ENCODE measurements around the gene FOXI2. TPM values are rescaled to one million over a fixed set of nuclear protein-coding genes. Genes with fewer than 3 reads are reported as not detected.

Gene FOXI2
- total RNA-seq, 1 experiment from 2014 or later, result not detected

DNA sequence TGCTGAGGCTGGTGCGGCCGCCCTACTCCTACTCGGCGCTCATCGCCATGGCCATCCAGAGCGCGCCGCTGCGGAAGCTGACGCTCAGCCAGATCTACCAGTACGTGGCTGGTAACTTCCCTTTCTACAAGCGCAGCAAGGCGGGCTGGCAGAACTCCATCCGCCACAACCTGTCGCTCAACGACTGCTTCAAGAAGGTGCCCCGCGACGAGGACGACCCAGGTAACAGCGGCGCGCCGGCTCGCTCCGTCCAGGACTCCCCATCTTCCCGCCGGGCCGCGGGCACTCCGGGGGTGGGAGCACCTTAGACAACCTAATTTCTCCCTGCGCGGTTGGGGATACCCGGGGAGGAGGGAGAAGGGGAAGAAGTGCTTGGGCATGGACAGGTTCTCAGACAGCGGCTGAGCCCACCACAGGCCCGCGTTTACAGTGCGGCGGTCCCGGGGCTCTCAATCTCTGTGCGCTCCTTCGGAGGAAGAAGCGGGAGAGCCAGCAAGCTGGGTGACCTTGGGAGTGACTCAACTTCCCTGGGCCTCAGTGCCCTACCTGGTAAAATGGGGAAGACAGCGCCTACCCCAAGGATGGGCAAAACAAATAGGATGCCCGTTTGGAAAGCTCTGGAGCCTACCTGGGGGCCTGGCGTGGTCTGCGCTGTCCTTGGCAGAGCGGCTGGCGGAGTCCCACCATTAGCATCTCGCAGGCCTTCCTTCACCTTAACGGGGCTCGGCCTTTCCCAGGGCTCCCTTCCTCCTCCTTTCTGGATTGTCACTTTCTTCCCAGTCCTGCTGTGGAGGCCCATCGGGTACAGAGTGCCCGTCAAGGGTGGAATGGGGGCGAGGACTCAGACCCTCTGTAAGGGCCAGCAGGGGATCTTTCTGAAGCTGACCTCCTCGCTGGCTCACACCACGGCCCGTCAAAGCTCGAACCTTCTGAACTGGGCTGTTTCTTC lies 852 bp downstream of the FOXI2 start:
- no peak overlapping the region for H3K4me3 ChIP-seq (ENCODE audit: low read length)
- no peaks in the 10 kb centered on the region for H3K9me2 ChIP-seq (replicated peaks; ENCODE audit: insufficient read depth, low read length)
- no peaks in the 10 kb centered on the region for H3K36me3 ChIP-seq (ENCODE audit: insufficient read depth, low read length)
- no peak for DNase-seq
- H4K20me1 ChIP-seq (ENCODE audit: insufficient read depth, low read depth, low read length), result no peaks in the 10 kb centered on the region
- H3K27me3 ChIP-seq (ENCODE audit: low read length), result no peaks in the 10 kb centered on the region
- no peak overlapping the region for H2AFZ ChIP-seq (ENCODE audit: low read length)
- no peaks in the 10 kb centered on the region; the same call in 1 of the 2 replicates for H3K9me3 ChIP-seq (ENCODE audit: low read length)
- H3K4me2 ChIP-seq (ENCODE audit: low read depth, low read length, poor library complexity, severe bottlenecking), result no peak overlapping the region
- H3K4me1 ChIP-seq (ENCODE audit: low read length), result no peaks in the 10 kb centered on the region
- no peak overlapping the region for H3K9ac ChIP-seq (ENCODE audit: low read length)
- H3K27ac ChIP-seq (ENCODE audit: low read length), result no peak overlapping the region
- no peaks in the 10 kb centered on the region for H3K79me2 ChIP-seq (ENCODE audit: low read length)

DNA sequence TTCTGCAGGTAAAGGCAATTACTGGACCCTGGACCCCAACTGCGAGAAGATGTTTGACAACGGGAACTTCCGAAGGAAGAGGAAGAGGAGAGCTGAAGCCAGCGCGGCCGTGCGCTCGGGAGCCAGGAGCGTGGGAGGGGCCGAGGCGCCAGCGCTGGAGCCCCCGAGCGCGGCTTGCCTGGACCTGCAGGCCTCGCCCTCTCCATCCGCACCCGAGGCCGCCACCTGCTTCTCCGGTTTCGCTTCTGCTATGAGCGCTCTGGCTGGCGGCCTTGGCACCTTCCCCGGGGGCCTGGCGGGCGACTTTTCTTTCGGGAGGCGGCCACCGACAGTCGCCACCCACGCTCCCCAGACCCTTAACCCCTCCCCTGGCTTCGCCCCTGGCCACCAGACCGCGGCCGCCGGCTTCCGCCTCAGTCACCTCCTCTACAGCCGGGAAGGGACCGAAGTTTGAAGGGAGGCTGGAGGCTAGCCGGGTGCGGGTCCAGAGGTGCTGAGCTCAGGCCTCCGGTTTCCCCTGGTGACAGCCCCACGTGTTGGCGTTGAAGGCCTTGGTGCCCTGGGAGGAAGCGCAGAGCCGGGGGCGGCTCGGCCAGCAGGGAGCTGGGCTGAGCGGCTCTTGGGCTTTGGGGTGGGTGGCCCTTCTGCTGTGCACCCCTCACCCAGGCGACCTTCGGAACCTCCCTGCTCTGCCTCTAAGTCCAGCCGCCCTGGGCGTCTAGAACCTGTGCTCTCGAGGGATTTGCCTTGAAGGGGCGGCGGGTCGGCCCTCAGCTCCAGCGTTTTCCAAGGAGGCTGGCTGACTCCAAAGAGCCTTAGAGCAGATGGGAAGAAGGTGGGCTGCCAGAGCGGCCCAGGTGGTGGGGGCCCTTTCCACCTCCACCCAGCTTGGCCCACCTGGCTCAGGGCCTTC lies 1.8 kb downstream of the FOXI2 start:
- no peak overlapping the region for H3K4me2 ChIP-seq (ENCODE audit: low read depth, low read length, poor library complexity, severe bottlenecking)
- no peaks in the 10 kb centered on the region for H3K27me3 ChIP-seq (ENCODE audit: low read length)
- H2AFZ ChIP-seq (ENCODE audit: low read length), result no peak overlapping the region
- no peaks in the 10 kb centered on the region for H3K4me1 ChIP-seq (ENCODE audit: low read length)
- H3K4me3 ChIP-seq (ENCODE audit: low read length), result no peak overlapping the region
- no peak overlapping the region for H3K27ac ChIP-seq (ENCODE audit: low read length)
- no peak overlapping the region for H3K9ac ChIP-seq (ENCODE audit: low read length)
- H3K79me2 ChIP-seq (ENCODE audit: low read length), result no peaks in the 10 kb centered on the region
- H3K9me2 ChIP-seq (replicated peaks; ENCODE audit: insufficient read depth, low read length), result no peaks in the 10 kb centered on the region
- DNase-seq, result no peak
- no peaks in the 10 kb centered on the region; the same call in 1 of the 2 replicates for H3K9me3 ChIP-seq (ENCODE audit: low read length)
- no peaks in the 10 kb centered on the region for H3K36me3 ChIP-seq (ENCODE audit: insufficient read depth, low read length)
- H4K20me1 ChIP-seq (ENCODE audit: insufficient read depth, low read depth, low read length), result no peaks in the 10 kb centered on the region

DNA sequence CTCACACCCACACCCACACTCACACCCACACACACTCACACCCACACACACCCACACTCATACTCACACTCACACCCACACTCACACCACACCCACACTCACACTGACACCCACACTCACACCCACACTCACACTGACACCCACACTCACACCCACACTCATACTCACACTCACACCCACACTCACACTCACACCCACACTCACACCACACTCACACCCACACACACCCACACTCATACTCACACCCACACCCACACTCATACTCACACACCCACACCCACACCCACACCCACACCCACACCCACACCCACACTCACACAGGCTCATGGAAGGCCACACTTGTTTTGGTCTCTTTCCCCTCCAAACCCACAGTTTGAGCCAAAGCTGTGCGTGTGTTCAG lies 2.9 kb downstream of the FOXI2 start:
- no peak overlapping the region for H2AFZ ChIP-seq (ENCODE audit: low read length)
- H3K9me2 ChIP-seq (replicated peaks; ENCODE audit: insufficient read depth, low read length), result no peaks in the 10 kb centered on the region
- H3K4me2 ChIP-seq (ENCODE audit: low read depth, low read length, poor library complexity, severe bottlenecking), result no peak overlapping the region
- H3K4me1 ChIP-seq (ENCODE audit: low read length), result no peaks in the 10 kb centered on the region
- H3K27me3 ChIP-seq (ENCODE audit: low read length), result no peaks in the 10 kb centered on the region
- H4K20me1 ChIP-seq (ENCODE audit: insufficient read depth, low read depth, low read length), result no peaks in the 10 kb centered on the region
- H3K36me3 ChIP-seq (ENCODE audit: insufficient read depth, low read length), result no peaks in the 10 kb centered on the region
- H3K9ac ChIP-seq (ENCODE audit: low read length), result no peak overlapping the region
- no peak overlapping the region for H3K4me3 ChIP-seq (ENCODE audit: low read length)
- no peaks in the 10 kb centered on the region for H3K79me2 ChIP-seq (ENCODE audit: low read length)
- DNase-seq, result no peak
- no peaks in the 10 kb centered on the region; the same call in 1 of the 2 replicates for H3K9me3 ChIP-seq (ENCODE audit: low read length)
- no peak overlapping the region for H3K27ac ChIP-seq (ENCODE audit: low read length)

- Histone ChIP-seq H3K4me2 (ENCODE audit: low read depth, low read length, poor library complexity, severe bottlenecking) (no peak overlapping the region), H3K79me2 (ENCODE audit: low read length) (no peaks in the 10 kb centered on the region), H3K4me3 (ENCODE audit: low read length) (no peak overlapping the region), H4K20me1 (ENCODE audit: insufficient read depth, low read depth, low read length) (no peaks in the 10 kb centered on the region), H2AFZ (ENCODE audit: low read length) (no peak overlapping the region), H3K9me2 (replicated peaks; ENCODE audit: insufficient read depth, low read length) (no peaks in the 10 kb centered on the region), H3K9ac (ENCODE audit: low read length) (no peak overlapping the region), H3K4me1 (ENCODE audit: low read length) (no peaks in the 10 kb centered on the region), H3K9me3 (ENCODE audit: low read length) (no peaks in the 10 kb centered on the region; the same call in 1 of the 2 replicates), H3K27me3 (ENCODE audit: low read length) (no peaks in the 10 kb centered on the region), H3K27ac (ENCODE audit: low read length) (no peak overlapping the region), H3K36me3 (ENCODE audit: insufficient read depth, low read length) (no peaks in the 10 kb centered on the region)
- DNase-seq, result no peak
These were observed 3.6 kb downstream of the FOXI2 start for GRCh38 chr10:127740596-127740995.

DNA sequence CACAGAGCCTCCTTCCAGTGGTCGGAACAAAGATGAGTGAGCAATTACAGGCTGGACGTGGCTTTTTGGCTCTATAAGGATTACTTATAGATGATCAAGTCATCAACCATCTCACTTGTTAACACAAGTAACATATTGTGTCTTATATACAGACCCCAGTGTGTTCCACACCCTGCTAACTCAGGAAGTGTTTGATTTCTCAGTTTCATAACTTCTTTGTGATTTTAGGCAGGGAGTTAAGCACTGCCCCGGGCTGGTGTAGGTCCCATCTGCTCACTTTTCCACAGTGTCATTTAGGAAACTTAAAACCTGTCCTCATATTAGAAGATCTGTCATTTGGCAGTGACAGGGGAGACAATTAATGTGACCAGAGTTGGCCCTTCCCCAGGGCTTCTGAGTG lies 6.2 kb downstream of the FOXI2 start:
- H3K4me1 ChIP-seq (ENCODE audit: low read length), result no peaks in the 10 kb centered on the region
- no peak overlapping the region for H2AFZ ChIP-seq (ENCODE audit: low read length)
- no peaks in the 10 kb centered on the region for H3K9me2 ChIP-seq (replicated peaks; ENCODE audit: insufficient read depth, low read length)
- no peak for DNase-seq
- H3K27me3 ChIP-seq (ENCODE audit: low read length), result no peaks in the 10 kb centered on the region
- H3K9me3 ChIP-seq (ENCODE audit: low read length), result no peaks in the 10 kb centered on the region; the same call in 1 of the 2 replicates
- H3K27ac ChIP-seq (ENCODE audit: low read length), result no peak overlapping the region
- H3K36me3 ChIP-seq (ENCODE audit: insufficient read depth, low read length), result no peaks in the 10 kb centered on the region
- no peaks in the 10 kb centered on the region for H4K20me1 ChIP-seq (ENCODE audit: insufficient read depth, low read depth, low read length)
- H3K4me2 ChIP-seq (ENCODE audit: low read depth, low read length, poor library complexity, severe bottlenecking), result no peak overlapping the region
- no peak overlapping the region for H3K4me3 ChIP-seq (ENCODE audit: low read length)
- no peak overlapping the region for H3K9ac ChIP-seq (ENCODE audit: low read length)
- H3K79me2 ChIP-seq (ENCODE audit: low read length), result no peaks in the 10 kb centered on the region

DNA sequence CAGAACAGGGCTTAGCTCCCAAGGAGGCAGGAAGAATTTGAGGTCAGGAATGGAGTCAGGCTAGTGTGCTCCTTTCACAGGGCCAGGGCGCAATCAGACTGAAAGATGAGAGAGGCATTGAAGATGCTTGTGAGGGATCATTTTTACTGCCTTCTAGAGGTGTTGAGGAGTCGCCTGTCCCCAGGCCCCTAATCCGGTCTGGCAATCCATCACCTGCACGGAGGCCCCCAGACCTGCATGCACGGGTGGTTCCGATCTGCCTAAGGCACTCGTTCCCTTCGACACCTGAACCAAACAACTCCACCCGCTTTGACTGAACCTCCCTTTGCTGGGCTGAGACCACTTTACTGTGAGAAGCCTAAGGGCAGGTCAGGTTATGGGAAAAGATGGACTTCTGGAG lies 8.0 kb downstream of the FOXI2 start:
- DNase-seq, result no peak
- Histone ChIP-seq H3K27ac (ENCODE audit: low read length) (no peak overlapping the region), H3K4me3 (ENCODE audit: low read length) (no peak overlapping the region), H3K79me2 (ENCODE audit: low read length) (no peaks in the 10 kb centered on the region), H3K9me3 (ENCODE audit: low read length) (no peaks in the 10 kb centered on the region), H3K27me3 (ENCODE audit: low read length) (no peaks in the 10 kb centered on the region), H3K4me2 (ENCODE audit: low read depth, low read length, poor library complexity, severe bottlenecking) (no peak overlapping the region), H3K9ac (ENCODE audit: low read length) (no peak overlapping the region), H2AFZ (ENCODE audit: low read length) (no peak overlapping the region), H3K36me3 (ENCODE audit: insufficient read depth, low read length) (no peaks in the 10 kb centered on the region), H3K4me1 (ENCODE audit: low read length) (no peaks in the 10 kb centered on the region), H4K20me1 (ENCODE audit: insufficient read depth, low read depth, low read length) (no peaks in the 10 kb centered on the region), H3K9me2 (replicated peaks; ENCODE audit: insufficient read depth, low read length) (no peaks in the 10 kb centered on the region)

DNA sequence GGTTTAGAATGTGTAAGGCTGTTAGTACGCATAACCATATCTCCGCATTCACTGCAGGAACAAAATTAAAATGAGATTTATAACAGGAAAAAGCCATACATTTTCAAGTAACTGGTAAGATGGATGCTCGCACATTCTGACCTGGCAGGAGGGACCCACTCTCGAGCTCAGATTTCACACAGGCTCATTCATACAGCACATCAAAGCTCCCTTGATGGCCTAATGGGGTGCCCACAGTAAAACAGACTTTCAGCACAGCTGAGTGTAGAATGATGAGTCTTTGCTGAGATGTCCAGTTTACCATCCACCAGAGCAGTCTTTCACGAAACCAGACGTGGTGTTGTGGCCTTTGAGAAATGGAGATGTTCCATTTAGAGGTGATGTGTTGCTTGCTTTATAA lies 8.9 kb downstream of the FOXI2 start:
- Histone ChIP-seq H3K27me3 (ENCODE audit: low read length) (no peaks in the 10 kb centered on the region), H3K36me3 (ENCODE audit: insufficient read depth, low read length) (no peaks in the 10 kb centered on the region), H3K4me3 (ENCODE audit: low read length) (no peak overlapping the region), H3K27ac (ENCODE audit: low read length) (no peak overlapping the region), H3K9me3 (ENCODE audit: low read length) (no peaks in the 10 kb centered on the region), H3K4me1 (ENCODE audit: low read length) (no peaks in the 10 kb centered on the region), H3K9ac (ENCODE audit: low read length) (no peak overlapping the region), H3K9me2 (replicated peaks; ENCODE audit: insufficient read depth, low read length) (no peaks in the 10 kb centered on the region), H4K20me1 (ENCODE audit: insufficient read depth, low read depth, low read length) (no peaks in the 10 kb centered on the region), H3K79me2 (ENCODE audit: low read length) (no peaks in the 10 kb centered on the region), H2AFZ (ENCODE audit: low read length) (no peak overlapping the region), H3K4me2 (ENCODE audit: low read depth, low read length, poor library complexity, severe bottlenecking) (no peak overlapping the region)
- no peak for DNase-seq

GRCh38 chr10:127755753-127756152 lies 18.8 kb downstream of the FOXI2 start:
- Histone ChIP-seq H3K9ac (ENCODE audit: low read length) (no peak overlapping the region), H3K4me2 (ENCODE audit: low read depth, low read length, poor library complexity, severe bottlenecking) (no peak overlapping the region), H3K27ac (ENCODE audit: low read length) (no peak overlapping the region)

More at GRCh38 chr10:127755753-127756152, 18.8 kb downstream of the FOXI2 start:
- Histone ChIP-seq H2AFZ (ENCODE audit: low read length) (no peak overlapping the region), H3K4me3 (ENCODE audit: low read length) (no peak overlapping the region), H3K27me3 (ENCODE audit: low read length) (no peaks in the 10 kb centered on the region), H3K36me3 (ENCODE audit: insufficient read depth, low read length) (no peaks in the 10 kb centered on the region), H3K4me1 (ENCODE audit: low read length) (no peaks in the 10 kb centered on the region), H4K20me1 (ENCODE audit: insufficient read depth, low read depth, low read length) (no peaks in the 10 kb centered on the region), H3K9me3 (ENCODE audit: low read length) (no peaks in the 10 kb centered on the region), H3K9me2 (replicated peaks; ENCODE audit: insufficient read depth, low read length) (no peaks in the 10 kb centered on the region), H3K79me2 (ENCODE audit: low read length) (no peaks in the 10 kb centered on the region)
- DNase-seq, result no peak
